HG03196 (cell line): ENCODE data around the gene TMEM222.

ENCODE experiments used
- ATAC-seq: cut with Tn5 transposase; IDR thresholded peaks from one replicate; pipeline ENCODE4 v1.9.1; 2021; ENCODE audit not compliant: unreplicated experiment

Gene TMEM222

DNA sequence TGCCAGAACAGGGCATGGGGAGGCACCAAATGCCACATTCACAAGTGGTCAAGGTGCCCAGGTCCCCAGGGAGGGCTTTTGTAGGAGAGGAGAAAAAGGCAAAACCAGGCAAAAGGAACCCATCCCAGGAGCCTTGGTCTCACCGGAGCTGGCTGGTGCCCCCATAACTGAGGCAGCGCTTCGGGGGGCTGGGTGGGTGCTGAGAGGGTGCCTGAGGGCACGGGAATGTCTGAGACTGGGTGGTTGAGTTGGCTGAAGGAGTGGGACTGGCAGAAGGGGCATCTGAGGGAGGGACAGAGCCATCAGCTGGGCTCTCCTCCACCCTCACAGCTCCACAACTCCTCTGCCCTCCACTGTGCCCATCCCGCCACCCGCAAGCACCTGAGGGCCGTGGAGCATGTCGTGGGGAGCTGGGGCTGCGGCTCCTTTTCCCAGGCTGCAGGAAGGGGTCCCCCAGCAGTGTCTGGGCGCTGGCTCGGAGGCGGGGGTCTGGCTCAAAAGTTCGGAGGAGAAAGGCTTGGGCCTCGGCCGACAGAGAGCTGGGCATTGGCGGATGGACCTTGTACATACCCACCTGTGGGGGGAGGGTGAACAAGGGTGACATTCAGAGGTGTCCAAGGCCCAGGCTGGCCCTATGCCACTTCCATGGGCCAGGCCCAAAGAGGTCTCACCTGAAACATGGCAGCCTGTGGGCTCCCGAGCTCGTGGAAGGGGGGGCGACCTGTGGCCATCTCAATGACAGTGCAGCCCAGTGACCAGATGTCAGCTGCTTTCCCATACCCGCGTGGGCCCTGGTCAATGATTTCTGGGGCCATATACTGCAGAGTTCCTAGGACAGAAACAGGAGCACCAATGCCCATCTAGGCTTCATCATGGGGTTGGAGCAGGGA is 36.3 kb downstream of the TMEM222 start:
- ATAC-seq = no peak

- ATAC-seq = no peak
Measured at GRCh38 chr1:27358928-27359313, 37.0 kb downstream of the TMEM222 start.

DNA sequence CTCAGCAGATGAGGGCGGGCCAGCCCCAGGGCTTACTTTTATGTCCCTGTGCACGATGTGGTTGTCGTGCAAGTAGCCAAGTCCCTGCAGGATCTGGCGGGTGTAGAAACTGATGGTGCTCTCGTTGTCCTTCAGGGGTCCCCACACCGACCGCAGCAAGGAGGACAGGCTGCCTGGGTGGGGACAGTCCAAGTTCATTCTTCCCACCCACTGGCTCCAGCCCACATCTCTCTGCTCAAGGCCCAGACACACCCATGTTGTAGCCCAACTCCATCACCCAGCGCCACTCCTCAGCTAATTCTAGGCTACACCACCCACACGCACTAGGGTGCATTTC is 37.8 kb downstream of the TMEM222 start:
- no peak for ATAC-seq

GRCh38 chr1:27360159-27361043 is 38.4 kb downstream of the TMEM222 start:
- no peak for ATAC-seq

GRCh38 chr1:27361044-27361402 is 39.1 kb downstream of the TMEM222 start:
- no peak for ATAC-seq

DNA sequence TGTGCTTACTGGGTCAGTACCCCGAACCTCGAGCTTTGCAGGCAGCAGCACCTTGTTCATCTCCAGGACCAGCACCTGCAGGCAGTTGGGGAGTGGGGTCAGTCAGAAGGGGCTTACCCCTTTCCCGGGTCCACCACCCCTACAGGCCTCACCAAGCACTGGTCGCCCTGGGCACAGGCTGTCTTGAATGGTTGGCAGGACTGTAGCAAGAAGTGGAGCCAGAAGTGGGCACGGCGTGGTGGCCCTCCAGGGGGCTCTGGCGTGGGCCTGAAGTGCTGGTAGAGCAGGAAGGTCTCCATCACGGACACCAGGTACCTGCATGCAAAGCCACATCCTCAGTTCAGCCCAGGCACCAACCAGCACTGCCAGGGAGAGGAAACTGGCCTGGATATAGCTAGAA is 39.6 kb downstream of the TMEM222 start:
- ATAC-seq = no peak

DNA sequence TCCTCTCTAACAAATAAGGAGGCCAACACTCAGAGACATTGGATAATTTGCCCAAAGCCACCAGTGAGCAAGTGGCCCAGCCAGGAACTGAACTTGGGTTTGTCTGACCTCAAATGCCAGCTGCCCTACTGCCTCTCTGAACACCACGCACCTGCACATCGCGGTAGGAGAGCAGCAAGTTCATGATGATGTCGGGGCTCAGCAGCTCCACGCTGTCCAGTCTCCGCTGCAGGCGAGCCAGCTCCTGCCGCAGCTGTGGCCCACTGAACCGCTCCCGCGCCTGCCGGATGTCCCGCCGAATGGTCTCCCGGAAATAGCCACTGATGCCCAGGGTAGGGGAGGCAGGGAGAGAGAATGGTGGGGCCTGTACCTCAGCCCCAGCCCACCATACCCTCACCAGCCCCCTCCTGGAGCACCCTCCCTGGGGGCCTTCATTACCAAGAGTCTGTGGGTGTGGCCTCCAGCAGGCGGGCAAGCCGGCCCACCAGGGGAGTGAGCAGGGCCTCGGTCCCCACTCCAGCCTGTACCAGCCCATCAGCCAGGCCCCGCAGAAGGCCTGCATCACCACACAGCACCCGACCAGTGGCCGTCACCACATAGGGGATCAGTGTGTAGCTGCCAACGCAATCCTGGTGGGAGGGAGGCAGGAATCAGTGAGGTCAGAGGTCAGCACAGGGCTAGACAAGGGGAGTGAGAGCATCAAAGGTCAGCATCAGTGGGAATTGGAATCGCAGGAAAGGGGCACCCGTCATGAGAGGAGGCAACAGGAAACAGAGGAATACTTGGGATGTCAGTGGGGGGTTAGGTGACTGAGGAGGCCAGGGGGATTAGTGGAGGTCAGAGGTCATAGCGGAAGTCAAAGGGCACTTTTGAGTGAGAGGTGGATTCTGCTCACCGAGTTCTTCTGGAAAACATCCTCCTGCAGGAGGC is 42.1 kb downstream of the TMEM222 start:
- ATAC-seq = no peak

DNA sequence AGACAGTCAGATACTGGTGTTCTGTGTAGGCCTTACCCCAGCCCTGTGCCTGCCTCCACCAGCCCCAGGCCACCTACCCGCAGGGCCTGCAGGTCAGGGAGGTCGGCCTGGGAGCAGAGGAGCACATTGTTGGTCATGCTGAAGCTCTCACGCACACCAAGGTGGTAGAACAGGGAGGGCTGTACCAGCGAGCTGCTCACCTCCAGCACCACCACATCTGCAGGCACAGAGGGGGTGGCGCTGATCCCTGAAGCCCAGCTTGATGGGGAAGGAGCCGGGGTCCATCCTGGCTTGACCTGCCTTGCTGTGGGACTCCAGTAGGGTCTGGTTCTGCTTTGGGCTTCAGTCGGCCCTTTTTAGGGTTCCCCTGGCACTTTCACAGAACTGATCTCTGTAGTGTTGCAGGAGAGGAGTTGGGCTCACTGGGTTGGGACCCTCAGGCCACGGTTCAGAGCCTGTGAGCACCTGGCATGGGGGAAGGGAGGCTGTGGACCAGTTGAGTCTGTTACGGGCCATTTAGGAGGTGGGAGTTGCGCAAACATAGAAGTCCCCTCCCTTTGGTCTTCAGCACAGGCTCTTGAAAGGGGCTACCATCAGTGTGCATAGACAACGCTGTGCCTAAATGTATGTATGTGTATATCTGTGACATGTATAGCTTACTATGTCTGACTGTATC is 42.9 kb downstream of the TMEM222 start:
- ATAC-seq = no peak

- ATAC-seq = no peak
Measured at GRCh38 chr1:27365372-27366112, 43.6 kb downstream of the TMEM222 start.

DNA sequence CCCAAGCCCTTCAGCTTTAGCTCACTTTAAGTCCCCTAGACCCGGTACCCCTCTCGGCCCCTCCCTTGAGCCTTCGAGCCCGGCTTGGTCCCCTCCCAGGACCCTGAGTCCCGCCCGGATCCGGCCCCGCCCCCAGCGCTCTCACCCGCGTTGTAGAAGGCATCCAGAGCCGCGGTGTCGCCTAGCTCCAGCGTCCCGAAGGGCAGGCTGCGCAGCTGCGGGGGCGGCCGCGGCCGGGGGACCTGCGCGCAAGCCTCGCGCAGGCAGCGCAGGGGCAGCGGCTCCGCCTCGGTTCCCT is 44.1 kb downstream of the TMEM222 start:
- no peak for ATAC-seq

- no peak for ATAC-seq
Measured at GRCh38 chr1:27366411-27367159, 44.6 kb downstream of the TMEM222 start, which contains the start of gene MAP3K6. TSS of gene MAP3K6 (minus strand) at chr1:27366961. CDS start at chr1:27366597, 364 bp downstream.

GRCh38 chr1:27367160-27367650 is 45.2 kb downstream of the TMEM222 start:
- ATAC-seq = no peak

DNA sequence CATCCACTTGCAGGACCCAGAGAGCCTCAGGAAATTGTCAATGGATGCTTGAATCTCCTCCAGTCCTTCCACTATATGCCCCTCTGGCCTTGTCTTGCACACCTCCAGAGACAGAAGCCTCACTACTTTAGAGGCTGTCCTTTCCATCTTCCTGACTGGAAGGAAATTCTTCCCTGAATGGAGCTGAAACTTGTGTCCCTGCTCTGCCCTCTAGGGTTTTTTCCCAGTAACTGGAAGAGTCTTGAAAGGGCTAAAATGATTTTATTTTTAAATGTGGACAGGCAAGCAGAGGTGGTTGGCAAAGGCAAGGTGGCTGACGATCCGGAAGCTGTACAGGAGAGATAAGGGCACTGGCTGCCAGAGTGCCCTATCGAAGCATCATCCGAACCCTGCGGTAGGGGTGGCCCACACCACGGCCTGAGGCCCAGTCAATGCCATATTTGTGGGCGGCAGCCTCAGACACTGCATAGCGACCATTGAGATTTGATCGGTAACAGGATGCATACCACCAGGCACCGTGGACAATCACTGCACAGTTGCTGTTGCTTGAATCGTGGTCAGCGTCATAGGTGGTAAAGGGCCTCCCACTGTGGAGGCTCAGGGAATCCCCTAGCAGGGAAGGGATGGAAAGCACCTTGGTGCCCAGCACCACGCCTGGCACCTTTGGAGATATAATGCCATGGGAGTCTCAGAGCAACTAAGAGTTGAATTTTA is 47.1 kb downstream of the TMEM222 start:
- no peak for ATAC-seq

- no peak for ATAC-seq
Measured at GRCh38 chr1:27372022-27372807, 50.3 kb downstream of the TMEM222 start.

DNA sequence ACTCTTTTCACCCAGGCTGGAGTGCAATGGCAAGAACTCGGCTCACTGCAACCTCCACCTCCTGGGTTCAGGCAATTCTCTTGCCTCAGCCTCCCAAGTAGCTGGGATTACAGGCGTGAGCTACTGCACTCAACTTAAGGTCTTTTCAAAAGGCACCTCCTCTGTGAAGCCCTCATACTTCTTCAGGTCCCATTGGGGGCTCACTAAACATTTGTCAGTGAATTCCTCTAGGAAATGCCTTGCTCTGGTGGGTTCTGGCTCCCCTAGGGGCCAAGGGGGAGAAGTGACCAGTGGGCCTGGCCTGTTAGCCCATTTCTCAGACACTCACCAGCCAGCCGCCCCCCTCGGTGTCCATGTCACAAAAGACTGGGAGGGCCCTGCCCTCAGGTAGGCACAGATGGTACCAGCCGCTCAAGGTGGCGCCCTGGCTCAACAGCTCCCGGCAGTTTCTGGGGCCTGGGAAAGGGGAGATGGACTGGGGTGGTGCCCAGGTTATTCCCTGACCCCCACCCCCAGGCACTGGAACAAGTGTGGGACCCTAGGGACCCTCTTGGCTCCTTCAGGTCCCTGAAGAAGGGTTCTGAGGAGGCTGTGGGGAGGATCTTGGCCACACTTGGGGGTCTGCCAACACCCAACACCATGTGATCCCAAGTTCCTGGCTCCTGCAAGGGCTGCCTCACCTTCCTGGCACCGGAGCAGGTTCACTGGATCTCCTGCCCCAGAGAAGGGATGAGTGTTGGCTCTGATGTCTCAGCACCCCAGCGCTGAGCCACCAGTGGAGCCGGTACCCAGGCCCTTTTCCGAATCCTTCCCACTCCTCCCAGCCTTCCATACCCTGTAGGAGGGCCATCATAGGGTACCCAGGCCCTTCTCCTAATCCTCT is 51.1 kb downstream of the TMEM222 start:
- ATAC-seq = no peak

- no peak for ATAC-seq
Measured at GRCh38 chr1:27374362-27375086, 52.6 kb downstream of the TMEM222 start, which contains the start of gene FCN3. TSS of gene FCN3 (minus strand) at chr1:27374824. CDS start at chr1:27374818, 6 bp downstream.
